Measurements from ENCODE around the gene GMPPA. TPM values are rescaled to one million over a fixed set of nuclear protein-coding genes. Genes with fewer than 3 reads are reported as not detected.

Gene GMPPA
- total RNA-seq, 2 experiments from 2014 or later, result 32.4 to 34.2 TPM

- intact Hi-C loops (cut with micrococcal nuclease), result no loop called here
- no peak overlapping the region for H3K27ac Mint-ChIP-seq
- H3K9me3 Mint-ChIP-seq, result no peaks in the 10 kb centered on the region
- ChIA-PET POLR2A (no interaction called here), CTCF (interaction anchor here (4.4 to 7.2 kb wide), 3 partner anchors 9 to 23 kb away, joined by 34 to 86 read pairs (median 71); partner anchors contain the start of gene GMPPA)
- no peak overlapping the region for H3K4me3 Mint-ChIP-seq
- peaks cover 13% of the 10 kb centered on the region for H3K4me1 Mint-ChIP-seq (ENCODE audit: low read depth)
- TF ChIP-seq CTCF (IDR thresholded peaks at IDR 0.05), result no peak
- peaks cover 29% of the 10 kb centered on the region for H3K36me3 Mint-ChIP-seq (ENCODE audit: low read depth)
- ATAC-seq (no peak), DNase-seq (no peak)
- peaks cover 20% of the 10 kb centered on the region for H3K27me3 Mint-ChIP-seq
Observed at GRCh38 chr2:219506153-219506801, 7.6 kb downstream of the GMPPA start.

GRCh38 chr2:219506802-219507526, 8.3 kb downstream of the GMPPA start:
- CTCF ChIA-PET, result interaction anchor here (1.1 to 7.2 kb wide), 6 partner anchors 9 to 104 kb away, joined by 4 to 86 read pairs (median 24); partner anchors contain the start of gene GMPPA
- POLR2A ChIA-PET, result no interaction called here
- peaks cover 25% of the 10 kb centered on the region for H3K27me3 Mint-ChIP-seq
- no peak overlapping the region for H3K27ac Mint-ChIP-seq
- no peak overlapping the region for H3K4me3 Mint-ChIP-seq
- ATAC-seq (no peak), DNase-seq (no peak)
- peaks cover 11% of the 10 kb centered on the region for H3K4me1 Mint-ChIP-seq (ENCODE audit: low read depth)
- intact Hi-C loops (cut with micrococcal nuclease), result no loop called here
- H3K36me3 Mint-ChIP-seq (ENCODE audit: low read depth), result peaks cover 27% of the 10 kb centered on the region
- H3K9me3 Mint-ChIP-seq, result no peaks in the 10 kb centered on the region
- no peak for TF ChIP-seq CTCF (IDR thresholded peaks at IDR 0.05)

GRCh38 chr2:219507581-219508443, 9.1 kb downstream of the GMPPA start:
- Mint-ChIP-seq H3K4me3 (no peak overlapping the region), H3K9me3 (no peaks in the 10 kb centered on the region), H3K27me3 (peaks cover 29% of the 10 kb centered on the region), H3K4me1 (ENCODE audit: low read depth) (peaks cover 11% of the 10 kb centered on the region), H3K27ac (no peak overlapping the region), H3K36me3 (ENCODE audit: low read depth) (peaks cover 26% of the 10 kb centered on the region)
- ChIA-PET POLR2A (no interaction called here), CTCF (interaction anchor here (0.8 to 7.2 kb wide), 9 partner anchors 10 to 106 kb away, joined by 3 to 86 read pairs (median 10); partner anchors contain the start of gene GMPPA)
- intact Hi-C loops (cut with micrococcal nuclease), result no loop called here
- DNase-seq (no peak), ATAC-seq (no peak)
- TF ChIP-seq CTCF (IDR thresholded peaks at IDR 0.05), result no peak

- Mint-ChIP-seq H3K4me3 (no peak overlapping the region), H3K36me3 (ENCODE audit: low read depth) (peaks cover 26% of the 10 kb centered on the region), H3K9me3 (no peaks in the 10 kb centered on the region), H3K4me1 (ENCODE audit: low read depth) (peaks cover 11% of the 10 kb centered on the region), H3K27ac (no peak overlapping the region), H3K27me3 (peaks cover 34% of the 10 kb centered on the region)
- ChIA-PET POLR2A (no interaction called here), CTCF (interaction anchor here (1.0 to 7.2 kb wide), 7 partner anchors 11 to 45 kb away, joined by 4 to 86 read pairs (median 13); partner anchors contain the start of gene GMPPA)
- intact Hi-C loops (cut with micrococcal nuclease), result no loop called here
- no peak for TF ChIP-seq CTCF (IDR thresholded peaks at IDR 0.05)
- ATAC-seq (no peak), DNase-seq (no peak)
Observed at GRCh38 chr2:219508444-219508734, 9.7 kb downstream of the GMPPA start.
